LNCaP clone FGC (cell line): Measurements from ENCODE around the gene FFAR3.

ENCODE experiments used
- DNase-seq: peaks from one replicate; pipeline ENCODE4 v3.0.0-alpha.2; 2011; ENCODE audit warnings: low read depth
- H3K4me3 ChIP-seq: 2 replicates; pipeline ENCODE4 v1.5.1; 2011; ENCODE audit warnings: mild to moderate bottlenecking, low read depth, low read length, control low read depth
- CTCF ChIP-seq: IDR thresholded peaks from 2 replicates; pipeline ENCODE4 v1.5.1; 2012; ENCODE audit warnings: mild to moderate bottlenecking; ENCODE audit not compliant: control insufficient read depth, insufficient read depth; ENCODE audit errors: extremely low read depth

Gene FFAR3

DNA sequence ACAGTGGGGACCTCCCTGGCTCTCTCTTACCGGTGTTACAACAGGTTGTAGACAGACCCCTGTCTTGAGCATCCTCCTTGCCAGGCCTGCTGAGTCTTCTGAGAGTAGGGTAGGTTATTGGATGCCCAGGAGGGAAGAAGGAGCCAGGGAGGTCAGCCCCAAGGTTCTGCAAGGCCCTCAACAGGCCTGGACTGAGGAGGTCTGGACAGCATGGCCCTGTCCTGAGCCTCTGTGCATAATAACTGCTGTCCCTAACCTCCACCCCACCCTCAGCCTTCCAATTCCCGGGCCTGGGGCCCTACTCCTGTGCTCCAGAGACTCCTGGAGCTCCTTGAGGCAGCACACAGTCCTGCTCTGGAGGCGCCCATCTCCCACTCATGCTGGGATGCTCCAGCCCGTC lies 28.9 kb upstream of the FFAR3 start:
- no peak overlapping the region for H3K4me3 ChIP-seq
- TF ChIP-seq CTCF, result no peak
- no peak for DNase-seq

DNA sequence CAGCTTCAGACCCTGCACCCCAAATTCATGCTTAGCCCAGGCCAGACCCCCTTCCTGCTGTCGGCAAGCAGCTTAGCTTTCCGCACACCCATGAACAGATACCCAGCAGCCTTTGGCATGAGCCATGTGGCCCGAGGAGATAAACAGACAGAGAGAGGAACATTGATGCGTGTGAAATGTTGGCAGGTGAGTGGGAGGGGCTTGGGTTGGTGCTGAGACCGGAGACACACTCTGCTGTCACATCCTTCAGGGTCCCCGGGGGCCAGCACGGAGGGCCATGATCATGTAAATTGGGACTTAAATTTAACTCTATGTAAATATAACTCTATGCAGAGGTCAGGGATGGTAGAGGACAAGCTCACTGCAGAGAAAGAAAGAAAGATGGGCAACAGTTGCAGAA lies 27.8 kb upstream of the FFAR3 start:
- no peak overlapping the region for H3K4me3 ChIP-seq
- no peak for DNase-seq
- TF ChIP-seq CTCF, result no peak

GRCh38 chr19:35331551-35332214 lies 26.6 kb upstream of the FFAR3 start:
- H3K4me3 ChIP-seq, result no peak overlapping the region
- TF ChIP-seq CTCF, result no peak
- DNase-seq, result no peak

GRCh38 chr19:35332817-35333216 lies 25.4 kb upstream of the FFAR3 start:
- DNase-seq, result no peak
- no peak overlapping the region for H3K4me3 ChIP-seq
- no peak for TF ChIP-seq CTCF

- no peak for TF ChIP-seq CTCF
- no peak overlapping the region for H3K4me3 ChIP-seq
- DNase-seq, result no peak
These were observed 24.0 kb upstream of the FFAR3 start for GRCh38 chr19:35334144-35334753.

GRCh38 chr19:35336166-35336955 lies 21.9 kb upstream of the FFAR3 start:
- H3K4me3 ChIP-seq, result no peak overlapping the region
- no peak for DNase-seq
- TF ChIP-seq CTCF, result no peak
